ENCODE results near the gene ABL2. TPM values are rescaled to one million over a fixed set of nuclear protein-coding genes. Genes with fewer than 3 reads are reported as not detected.
A peak's percentile ranks its signal among the peaks of the same experiment; 100 is the strongest.
"Not testable (repeated sequence)": the region's sequence is repeated elsewhere in the genome, so short reads cannot be mapped to it uniquely, and the experiment has no call there.

Gene ABL2
- total and polyA plus RNA-seq, 12 donors = 2.5 to 14.4 (median 10.9) TPM

- no peak for ATAC-seq
- intact Hi-C loops (cut with DNase I) = loop anchor here in 1 of 10 donors (5.0 kb wide), 1 partner anchor 39 kb away; no protein-coding TSS in a partner anchor
- peak overlapping the region in 1 of 10 donors; percentile 45 for H3K4me3 ChIP-seq
- H3K4me1 ChIP-seq = peaks cover 0 to 51% (median 4%) of the 10 kb centered on the region in 9 donors
- H3K36me3 ChIP-seq = peaks cover 0 to 9% (median 0%) of the 10 kb centered on the region in 9 donors
- no peak for TF ChIP-seq CTCF (IDR thresholded peaks at IDR 0.05)
- H3K27me3 ChIP-seq = no peaks in the 10 kb centered on the region
- no peak for DNase-seq
- no peaks in the 10 kb centered on the region for H3K9me3 ChIP-seq
- peak overlapping the region in 7 of 10 donors; percentile 8 to 73 (median 42) for H3K27ac ChIP-seq
- WGBS, 2 donors = 76 to 78% methylated on average over 3 of the region's 3 CpGs
Measured at GRCh38 chr1:179143322-179143721, 86.2 kb downstream of the ABL2 start.

- H3K27me3 ChIP-seq = no peaks in the 10 kb centered on the region
- no peak for DNase-seq
- 89 to 90% methylated on average over 2 of the region's 2 CpGs for WGBS, 2 donors
- peak overlapping the region in 8 of 10 donors; percentile 8 to 73 (median 46) for H3K27ac ChIP-seq
- H3K4me1 ChIP-seq = peaks cover 0 to 55% (median 4%) of the 10 kb centered on the region in 9 donors
- H3K4me3 ChIP-seq = peak overlapping the region in 3 of 10 donors; percentile 13 to 45 (median 15)
- no peaks in the 10 kb centered on the region for H3K9me3 ChIP-seq
- intact Hi-C loops (cut with DNase I) = loop anchor here in 1 of 10 donors (5.0 kb wide), 1 partner anchor 39 kb away; no protein-coding TSS in a partner anchor
- peak in 6 of 8 donors; percentile 34 to 82 (median 81) for ATAC-seq
- peaks cover 0 to 5% (median 0%) of the 10 kb centered on the region in 9 donors for H3K36me3 ChIP-seq
- TF ChIP-seq CTCF (IDR thresholded peaks at IDR 0.05) = no peak
Measured at GRCh38 chr1:179142889-179143299, 86.6 kb downstream of the ABL2 start.

- ATAC-seq (peak in 5 of 8 donors; percentile 45 to 61 (median 49)), DNase-seq (no peak)
- Histone ChIP-seq H3K9me3 (no peaks in the 10 kb centered on the region), H3K4me1 (peaks cover 0 to 64% (median 4%) of the 10 kb centered on the region in 9 donors), H3K27ac (peak overlapping the region in 8 of 10 donors; percentile 26 to 73 (median 42)), H3K4me3 (peak overlapping the region in 5 of 10 donors; percentile 0 to 45 (median 5)), H3K27me3 (no peaks in the 10 kb centered on the region), H3K36me3 (no peaks in the 10 kb centered on the region)
- WGBS, 2 donors = 54 to 62% methylated on average over 4 of the region's 4 CpGs
- intact Hi-C loops (cut with DNase I) = loop anchor here in 1 of 10 donors (5.0 kb wide), 1 partner anchor 41 kb away; no protein-coding TSS in a partner anchor
- TF ChIP-seq CTCF (IDR thresholded peaks at IDR 0.05) = no peak
Measured at GRCh38 chr1:179141592-179142251, 87.8 kb downstream of the ABL2 start.

GRCh38 chr1:179138755-179139154 is 90.7 kb downstream of the ABL2 start:
- 98 to 99% methylated on average over 21 of the region's 21 CpGs for WGBS, 2 donors
- DNase-seq; H3K4me3 ChIP-seq; H3K27ac ChIP-seq; H3K9me3 ChIP-seq; H3K27me3 ChIP-seq; ATAC-seq; intact Hi-C loops (cut with DNase I); H3K36me3 ChIP-seq: not testable (repeated sequence)
- peaks cover 0 to 59% (median 4%) of the 10 kb centered on the region in 9 donors for H3K4me1 ChIP-seq

Measured in heart right ventricle (tissue), 16 donors.